ENCODE measurements around the gene MIP.
"Not testable (repeated sequence)": the region's sequence is repeated elsewhere in the genome, so short reads cannot be mapped to it uniquely, and the experiment has no call there.

MIP gene

GRCh38 chr12:56410768-56411167 lies 43.7 kb downstream of the MIP start:
- no peak for DNase-seq (ENCODE audit: low read depth)

- DNase-seq (ENCODE audit: low read depth) = no peak
Measured at GRCh38 chr12:56408799-56409417, 45.5 kb downstream of the MIP start.

- DNase-seq (ENCODE audit: low read depth) = not testable (repeated sequence)
Measured at GRCh38 chr12:56404227-56404626, 50.2 kb downstream of the MIP start.

DNA sequence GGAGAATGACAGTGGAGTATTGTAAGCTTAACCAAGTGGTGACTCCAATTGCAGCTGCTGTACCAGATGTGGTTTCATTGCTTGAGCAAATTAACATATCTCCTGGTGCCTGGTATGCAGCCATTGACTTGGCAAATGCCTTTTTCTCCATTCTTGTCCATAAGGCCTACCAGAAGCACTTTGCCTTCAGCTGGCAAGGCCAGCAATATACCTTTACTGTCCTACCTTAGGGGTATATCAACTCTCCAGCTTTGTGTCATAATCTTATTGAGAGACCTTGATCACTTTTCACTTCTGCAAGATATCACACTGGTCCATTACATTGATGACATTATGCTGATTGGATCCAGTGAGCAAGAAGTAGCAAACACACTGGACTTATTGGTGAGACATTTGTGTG lies 52.8 kb downstream of the MIP start:
- not testable (repeated sequence) for DNase-seq (ENCODE audit: low read depth)

- DNase-seq (ENCODE audit: low read depth) = not testable (repeated sequence)
Measured at GRCh38 chr12:56401125-56401524, 53.3 kb downstream of the MIP start.

All from activated T-cell treated with anti-CD3 and anti-CD28 coated beads for 1 hour (primary cell).